T-cell (primary cell): Measurements from ENCODE around the gene ADGRL3. TPM values are rescaled to one million over a fixed set of nuclear protein-coding genes. Genes with fewer than 3 reads are reported as not detected.

Experiments used
- ATAC-seq, 4 experiments: fragments of 200-7000 bp in 3 of 4; fragments of 150-1000 bp in 1 of 4; cut with Tn5 transposase; replicated peaks in 1 of 4; 1 replicate in 3 of 4; 2 replicates in 1 of 4; pipeline ENCODE4 v1.10.0; 2021; ENCODE audit warnings: moderate library complexity in 3 of 4, mild to moderate bottlenecking in 2 of 4, moderate number of reproducible peaks in 1 of 4
- CTCF ChIA-PET, 2 donors: fragments of 300-600 bp; sonication (Branson Sonifier 250); formaldehyde crosslinking; loops; one replicate each; lab custom pipeline; 2022; ENCODE audit warnings: antibody characterized with exemption in 2 of 2; lab: Charles Lee
- POLR2A ChIA-PET, 2 donors: fragments of 300-600 bp; sonication (Branson Sonifier 250); formaldehyde crosslinking; loops; one replicate each; lab custom pipeline; 2022; ENCODE audit warnings: antibody characterized with exemption in 2 of 2; lab: Charles Lee
- DNase-seq, 35 experiments: peaks; one replicate each; pipeline versions ENCODE4 v3.0.0 to v3.0.0-alpha.2; 2013 to 2023
- H3K27ac ChIP-seq: one replicate; pipeline ENCODE4 v1.5.1; 2013; ENCODE audit warnings: low read length
- H3K27me3 ChIP-seq, 2 experiments: replicated peaks in 1 of 2; 1 replicate in 1 of 2; 2 replicates in 1 of 2; pipeline versions ENCODE4 v1.6.1 to v1.7.0; 2013; ENCODE audit warnings: low read length in 1 of 2, mixed read lengths in 1 of 2; ENCODE audit not compliant: control insufficient read depth in 2 of 2, insufficient read depth in 2 of 2; ENCODE audit errors: extremely low read depth in 1 of 2
- H3K36me3 ChIP-seq, 2 donors: 1 replicate in 1 of 2; 2 replicates in 1 of 2; pipeline versions ENCODE4 v1.6.1 to v1.7.0; 2013; ENCODE audit warnings: low read length in 1 of 2; ENCODE audit not compliant: control insufficient read depth in 2 of 2, insufficient read depth in 1 of 2; ENCODE audit errors: extremely low read depth in 1 of 2
- H3K4me1 ChIP-seq, 2 experiments: 1 replicate in 1 of 2; 2 replicates in 1 of 2; pipeline versions ENCODE4 v1.6.1 to v1.7.0; 2013; ENCODE audit warnings: low read length in 2 of 2, mixed read lengths in 1 of 2; ENCODE audit not compliant: insufficient read depth in 2 of 2, control insufficient read depth in 1 of 2; ENCODE audit errors: extremely low read depth in 1 of 2
- H3K4me3 ChIP-seq, 2 donors: 1 replicate in 1 of 2; 2 replicates in 1 of 2; pipeline versions ENCODE4 v1.5.1 to v1.7.0; 2013; ENCODE audit warnings: mild to moderate bottlenecking in 2 of 2, low read length in 1 of 2, moderate library complexity in 1 of 2; ENCODE audit not compliant: control insufficient read depth in 1 of 2; ENCODE audit errors: extremely low read depth in 1 of 2
- H3K9me3 ChIP-seq: 2 replicates; pipeline ENCODE4 v1.7.0; 2013
- H3K27ac Mint-ChIP-seq, 2 donors: one replicate each; pipeline ENCODE4 v1.8.0; 2020 to 2021; ENCODE audit warnings: mild to moderate bottlenecking in 2 of 2, mixed read lengths in 2 of 2
- H3K27me3 Mint-ChIP-seq, 2 donors: one replicate each; pipeline ENCODE4 v1.8.0; 2021 to 2022; ENCODE audit warnings: mixed read lengths in 2 of 2
- H3K36me3 Mint-ChIP-seq: one replicate; pipeline ENCODE4 v1.8.0; 2021; ENCODE audit warnings: mixed read lengths
- H3K4me1 Mint-ChIP-seq, 3 donors: one replicate each; pipeline ENCODE4 v1.8.0; 2020 to 2022; ENCODE audit warnings: mixed read lengths in 3 of 3, mild to moderate bottlenecking in 1 of 3
- H3K4me3 Mint-ChIP-seq, 3 donors: one replicate each; pipeline ENCODE4 v1.8.0; 2020 to 2022; ENCODE audit warnings: mild to moderate bottlenecking in 3 of 3, mixed read lengths in 3 of 3, moderate library complexity in 3 of 3
- H3K9me3 Mint-ChIP-seq, 3 donors: one replicate each; pipeline ENCODE4 v1.8.0; 2020 to 2022; ENCODE audit warnings: mixed read lengths in 3 of 3
- WGBS: methylation state at CpG from one replicate; pipeline ENCODE4 v1.1.5; 2013; ENCODE audit warnings: missing lambda C conversion rate; ENCODE audit not compliant: insufficient coverage; 5-methylcytosine and 5-hydroxymethylcytosine counted together
- total RNA-seq, 35 experiments: library from RNA in 6 of 35; stranded (reverse) in 6 of 35; fragments of 120-200 nt in 1 of 35; gene quantifications; one replicate each; pipeline versions ENCODE4 v1.2.1 to v1.2.4 and lab custom pipeline; 2013 to 2026

Gene ADGRL3
- total RNA-seq, 5 donors from 2014 or later (not counting 1 experiment from before 2014, with no cell fraction given): 0.09 TPM; not detected in 4

- no peaks in the 10 kb centered on the region for H3K9me3 ChIP-seq
- ATAC-seq (no peak), DNase-seq (no peak)
- Mint-ChIP-seq H3K4me1 (no peaks in the 10 kb centered on the region), H3K36me3 (no peaks in the 10 kb centered on the region), H3K4me3 (no peak overlapping the region), H3K27ac (no peak overlapping the region), H3K9me3 (peaks cover 14 to 18% (median 16%) of the 10 kb centered on the region in 3 donors), H3K27me3 (no peaks in the 10 kb centered on the region)
- no peaks in the 10 kb centered on the region for H3K4me1 ChIP-seq
- no peaks in the 10 kb centered on the region for H3K27me3 ChIP-seq
- no peaks in the 10 kb centered on the region for H3K36me3 ChIP-seq
- WGBS: no CpG with 5 or more reads among the region's 1 CpG
- CTCF ChIA-PET: no interaction called here
- no peak overlapping the region for H3K27ac ChIP-seq
- H3K4me3 ChIP-seq: no peak overlapping the region
- POLR2A ChIA-PET: no interaction called here
These were observed 796.8 kb downstream of the ADGRL3 start for GRCh38 chr4:61996943-61997342.

GRCh38 chr4:61997831-61998230, 797.7 kb downstream of the ADGRL3 start:
- Mint-ChIP-seq H3K4me1 (no peaks in the 10 kb centered on the region), H3K27ac (no peak overlapping the region), H3K4me3 (no peak overlapping the region), H3K9me3 (peaks cover 14 to 18% (median 16%) of the 10 kb centered on the region in 3 donors), H3K27me3 (no peaks in the 10 kb centered on the region), H3K36me3 (no peaks in the 10 kb centered on the region)
- no peak overlapping the region for H3K4me3 ChIP-seq
- CTCF ChIA-PET: no interaction called here
- no peak for DNase-seq
- no peak for ATAC-seq
- no peaks in the 10 kb centered on the region for H3K4me1 ChIP-seq
- no CpG with 5 or more reads among the region's 2 CpGs for WGBS
- no peaks in the 10 kb centered on the region for H3K27me3 ChIP-seq
- H3K36me3 ChIP-seq: no peaks in the 10 kb centered on the region
- H3K9me3 ChIP-seq: no peaks in the 10 kb centered on the region
- POLR2A ChIA-PET: no interaction called here
- no peak overlapping the region for H3K27ac ChIP-seq

DNA sequence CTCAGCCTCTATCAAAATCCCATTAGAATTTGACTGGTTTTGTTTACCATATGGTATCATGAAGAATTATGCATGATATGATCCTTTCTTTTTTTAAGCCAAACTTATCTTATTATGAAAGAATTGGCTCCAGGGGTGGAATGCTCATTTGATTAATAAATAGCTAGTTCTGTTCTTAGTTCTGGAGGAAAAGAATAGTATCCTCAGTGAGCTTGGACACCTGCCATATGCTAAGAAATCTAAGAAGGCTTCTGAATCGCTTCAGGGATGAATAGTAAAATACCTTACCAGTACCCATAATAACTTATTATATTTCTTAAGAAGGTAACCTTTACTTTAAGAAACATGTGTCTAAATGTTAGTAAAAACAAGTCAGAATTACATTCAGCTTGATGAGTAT, 803.6 kb downstream of the ADGRL3 start:
- DNase-seq (no peak), ATAC-seq (no peak)
- Histone ChIP-seq H3K27ac (no peak overlapping the region), H3K27me3 (no peaks in the 10 kb centered on the region), H3K4me3 (no peak overlapping the region), H3K36me3 (no peaks in the 10 kb centered on the region), H3K4me1 (no peaks in the 10 kb centered on the region), H3K9me3 (no peaks in the 10 kb centered on the region)
- WGBS: no CpG with 5 or more reads among the region's 1 CpG
- H3K36me3 Mint-ChIP-seq: no peaks in the 10 kb centered on the region
- H3K4me1 Mint-ChIP-seq: no peaks in the 10 kb centered on the region
- ChIA-PET POLR2A (no interaction called here), CTCF (no interaction called here)
- H3K27me3 Mint-ChIP-seq: no peaks in the 10 kb centered on the region
- peaks cover 12 to 28% (median 27%) of the 10 kb centered on the region in 3 donors for H3K9me3 Mint-ChIP-seq
- H3K27ac Mint-ChIP-seq: no peak overlapping the region
- H3K4me3 Mint-ChIP-seq: no peak overlapping the region

GRCh38 chr4:62004881-62005280, 804.8 kb downstream of the ADGRL3 start:
- Mint-ChIP-seq H3K36me3 (no peaks in the 10 kb centered on the region), H3K4me3 (no peak overlapping the region), H3K9me3 (peaks cover 12 to 28% (median 27%) of the 10 kb centered on the region in 3 donors), H3K4me1 (no peaks in the 10 kb centered on the region), H3K27me3 (no peaks in the 10 kb centered on the region), H3K27ac (no peak overlapping the region)
- H3K4me3 ChIP-seq: no peak overlapping the region
- H3K27me3 ChIP-seq: no peaks in the 10 kb centered on the region
- no peaks in the 10 kb centered on the region for H3K4me1 ChIP-seq
- no peaks in the 10 kb centered on the region for H3K9me3 ChIP-seq
- ATAC-seq (no peak), DNase-seq (no peak)
- no peak overlapping the region for H3K27ac ChIP-seq
- CTCF ChIA-PET: no interaction called here
- POLR2A ChIA-PET: no interaction called here
- no peaks in the 10 kb centered on the region for H3K36me3 ChIP-seq

DNA sequence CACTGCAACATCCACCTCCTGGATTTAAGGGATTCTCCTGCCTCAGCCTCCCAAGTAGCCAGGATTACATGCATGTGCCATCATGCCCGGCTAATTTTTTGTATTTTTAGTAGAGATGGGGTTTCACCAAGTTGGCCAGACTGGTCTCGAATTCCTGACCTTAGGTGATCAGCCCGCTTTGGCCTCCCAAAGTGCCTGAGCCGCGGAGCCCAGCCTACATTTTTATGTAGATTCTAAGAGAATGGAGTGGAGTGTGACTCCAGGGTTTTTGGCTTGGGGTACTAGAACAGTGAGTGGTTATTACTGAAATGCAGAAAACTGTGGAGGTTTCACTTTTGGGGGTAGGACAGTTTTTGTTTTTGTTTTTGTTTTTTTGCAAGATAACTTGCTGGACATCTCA, 806.0 kb downstream of the ADGRL3 start:
- Mint-ChIP-seq H3K27ac (no peak overlapping the region), H3K4me3 (no peak overlapping the region), H3K36me3 (no peaks in the 10 kb centered on the region), H3K4me1 (no peaks in the 10 kb centered on the region), H3K9me3 (peaks cover 16 to 27% (median 25%) of the 10 kb centered on the region in 3 donors), H3K27me3 (no peaks in the 10 kb centered on the region)
- ATAC-seq (no peak), DNase-seq (no peak)
- Histone ChIP-seq H3K9me3 (no peaks in the 10 kb centered on the region), H3K36me3 (no peaks in the 10 kb centered on the region), H3K27me3 (no peaks in the 10 kb centered on the region), H3K4me3 (no peak overlapping the region), H3K27ac (no peak overlapping the region), H3K4me1 (no peaks in the 10 kb centered on the region)
- CTCF ChIA-PET: no interaction called here
- POLR2A ChIA-PET: no interaction called here
- 100% methylated on average over 4 of the region's 5 CpGs for WGBS

- no peak overlapping the region for H3K4me3 ChIP-seq
- POLR2A ChIA-PET: no interaction called here
- DNase-seq: no peak
- Mint-ChIP-seq H3K27ac (no peak overlapping the region), H3K4me3 (no peak overlapping the region), H3K36me3 (no peaks in the 10 kb centered on the region), H3K9me3 (peaks cover 22 to 31% (median 22%) of the 10 kb centered on the region in 3 donors), H3K4me1 (no peaks in the 10 kb centered on the region), H3K27me3 (no peaks in the 10 kb centered on the region)
- H3K4me1 ChIP-seq: no peaks in the 10 kb centered on the region
- H3K27me3 ChIP-seq: no peaks in the 10 kb centered on the region
- no peaks in the 10 kb centered on the region for H3K9me3 ChIP-seq
- ATAC-seq: no peak
- CTCF ChIA-PET: no interaction called here
- WGBS: no CpG with 5 or more reads among the region's 3 CpGs
- no peaks in the 10 kb centered on the region for H3K36me3 ChIP-seq
- no peak overlapping the region for H3K27ac ChIP-seq
These were observed 815.1 kb downstream of the ADGRL3 start for GRCh38 chr4:62015043-62015739.

- Histone ChIP-seq H3K4me3 (no peak overlapping the region), H3K27ac (no peak overlapping the region), H3K4me1 (no peaks in the 10 kb centered on the region), H3K9me3 (no peaks in the 10 kb centered on the region), H3K27me3 (no peaks in the 10 kb centered on the region), H3K36me3 (no peaks in the 10 kb centered on the region)
- no peak for ATAC-seq
- Mint-ChIP-seq H3K9me3 (peaks cover 16 to 20% (median 18%) of the 10 kb centered on the region in 3 donors), H3K4me3 (no peak overlapping the region), H3K27me3 (no peaks in the 10 kb centered on the region), H3K4me1 (no peaks in the 10 kb centered on the region), H3K36me3 (no peaks in the 10 kb centered on the region), H3K27ac (no peak overlapping the region)
- POLR2A ChIA-PET: no interaction called here
- CTCF ChIA-PET: no interaction called here
- no peak for DNase-seq
- WGBS: 86% methylated on average over 4 of the region's 4 CpGs
These were observed 818.4 kb downstream of the ADGRL3 start for GRCh38 chr4:62018537-62018936.
